ENCODE results near the gene PKP1.

PKP1 gene

DNA sequence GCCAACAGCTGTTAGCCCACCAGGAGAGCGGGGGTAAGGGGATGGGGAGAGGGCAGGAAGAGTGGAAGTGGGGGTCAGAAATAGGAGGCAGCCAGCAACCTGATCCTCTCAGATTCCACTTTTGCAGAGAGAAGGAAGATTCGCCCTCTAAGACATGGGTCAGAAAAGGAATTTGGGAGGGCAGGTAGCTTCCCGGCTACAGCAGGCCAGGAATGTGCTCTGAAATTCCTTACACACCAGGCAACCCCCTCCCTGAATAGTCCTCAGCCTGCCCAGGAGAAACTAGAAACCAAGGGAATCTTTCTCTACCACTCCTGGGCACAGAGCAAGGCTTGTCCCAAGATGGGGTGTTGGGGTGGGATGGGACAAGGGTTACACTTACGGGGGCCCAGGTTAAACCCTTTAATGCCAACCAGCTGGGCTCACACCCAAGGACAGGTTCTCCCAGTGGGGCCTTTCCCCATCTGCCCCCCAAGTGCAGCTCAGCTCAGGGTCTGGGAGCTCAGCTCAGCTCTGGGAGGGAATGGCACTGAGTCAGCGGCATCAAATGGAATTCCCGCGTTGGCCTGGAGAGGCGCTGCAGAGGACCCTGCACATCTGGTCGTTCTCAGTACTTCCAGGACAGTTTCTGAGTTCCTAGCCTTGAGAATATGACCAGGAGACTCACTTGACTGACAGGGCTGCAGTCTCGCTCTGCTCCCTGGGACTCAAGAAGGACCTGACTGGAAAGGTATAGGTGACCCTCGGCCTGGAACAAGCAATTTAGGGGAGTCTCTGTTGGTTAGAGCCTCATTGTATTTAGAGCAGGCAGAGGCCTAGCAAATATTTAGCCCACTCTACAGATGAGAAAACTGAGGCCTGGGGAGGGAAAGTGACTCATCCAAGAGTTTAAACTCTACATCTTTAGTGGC is 93.4 kb downstream of the PKP1 start:
- Histone ChIP-seq H3K9ac (ENCODE audit: low read length) (no peak overlapping the region), H3K4me3 (ENCODE audit: insufficient read depth in 1 of 2, low read depth in 1 of 2, low read length in 2 of 2) (no peak overlapping the region), H3K4me2 (ENCODE audit: low read length, poor library complexity, severe bottlenecking) (peak overlapping the region; percentile 48), H3K4me1 (ENCODE audit: control insufficient read depth, insufficient read depth, low read depth, low read length) (peaks cover 46% of the 10 kb centered on the region), H3K4ac (ENCODE audit: low read depth in 1 of 2, low read length in 2 of 2) (no peak overlapping the region), H3K14ac (ENCODE audit: low read length in 2 of 2) (no peak overlapping the region), H3K27ac (ENCODE audit: low read length, poor library complexity, severe bottlenecking) (peak overlapping the region; percentile 94), H2BK120ac (ENCODE audit: low read depth, low read length) (no peak overlapping the region), H2BK12ac (ENCODE audit: low read length in 2 of 2) (no peak overlapping the region), H3K18ac (ENCODE audit: low read depth in 1 of 2, low read length in 2 of 2) (no peak overlapping the region), H3K23ac (ENCODE audit: low read length in 2 of 2) (no peak overlapping the region), H3K9me3 (ENCODE audit: control insufficient read depth, low read length) (no peaks in the 10 kb centered on the region), H3K36me3 (ENCODE audit: control insufficient read depth in 1 of 2, insufficient read depth in 2 of 2, low read depth in 1 of 2, low read length in 2 of 2) (peaks cover 0 to 22% of the 10 kb centered on the region in 2 experiments), H3K79me1 (replicated peaks; ENCODE audit: low read length, poor library complexity, severe bottlenecking) (no peaks in the 10 kb centered on the region), H4K91ac (ENCODE audit: low read length) (no peak overlapping the region), H3K27me3 (ENCODE audit: control insufficient read depth in 1 of 2, insufficient read depth in 1 of 2, low read length in 2 of 2) (peaks cover 0 to 60% of the 10 kb centered on the region in 2 experiments), H2AFZ (ENCODE audit: low read depth, low read length) (no peak overlapping the region), H2AK5ac (ENCODE audit: low read length, severe bottlenecking) (peak overlapping the region; percentile 47), H2BK15ac (ENCODE audit: low read depth, poor library complexity, severe bottlenecking) (no peak overlapping the region), H4K8ac (ENCODE audit: low read length) (no peak overlapping the region), H2BK5ac (ENCODE audit: low read depth, low read length, poor library complexity, severe bottlenecking) (peak overlapping the region; percentile 71)
- 21% methylated on average over 9 of the region's 11 CpGs for WGBS
- peak; percentile 55 for DNase-seq

GRCh38 chr1:201377611-201378092 is 94.3 kb downstream of the PKP1 start, which contains the start of gene TNNT2:
TNNT2 (minus strand) TSS chr1:201377680; CDS start chr1:201373254, 4,426 bp downstream.
- H3K9me3 ChIP-seq (ENCODE audit: control insufficient read depth, low read length) = no peaks in the 10 kb centered on the region
- no peak within 1 kb of the TSS for H3K23ac ChIP-seq (ENCODE audit: low read length in 2 of 2)
- H3K27ac ChIP-seq (ENCODE audit: low read length, poor library complexity, severe bottlenecking) = peak within 1 kb of the TSS; percentile 94
- 37% methylated on average over 7 of the region's 9 CpGs for WGBS
- no peak within 1 kb of the TSS for H2BK120ac ChIP-seq (ENCODE audit: low read depth, low read length)
- DNase-seq = peak; percentile 15
- H2BK12ac ChIP-seq (ENCODE audit: low read length in 2 of 2) = no peak within 1 kb of the TSS
- H3K14ac ChIP-seq (ENCODE audit: low read length in 2 of 2) = no peak within 1 kb of the TSS
- peak within 1 kb of the TSS; percentile 96 for H2AK5ac ChIP-seq (ENCODE audit: low read length, severe bottlenecking)
- H3K27me3 ChIP-seq (ENCODE audit: control insufficient read depth in 1 of 2, insufficient read depth in 1 of 2, low read length in 2 of 2) = peaks cover 0 to 51% of the 10 kb centered on the region in 2 experiments
- H4K91ac ChIP-seq (ENCODE audit: low read length) = no peak within 1 kb of the TSS
- H3K9ac ChIP-seq (ENCODE audit: low read length) = no peak within 1 kb of the TSS
- no peaks in the 10 kb centered on the region for H3K79me1 ChIP-seq (replicated peaks; ENCODE audit: low read length, poor library complexity, severe bottlenecking)
- H3K4me2 ChIP-seq (ENCODE audit: low read length, poor library complexity, severe bottlenecking) = peak within 1 kb of the TSS; percentile 48
- H3K4me1 ChIP-seq (ENCODE audit: control insufficient read depth, insufficient read depth, low read depth, low read length) = peaks cover 41% of the 10 kb centered on the region
- H2BK15ac ChIP-seq (ENCODE audit: low read depth, poor library complexity, severe bottlenecking) = no peak within 1 kb of the TSS
- H2BK5ac ChIP-seq (ENCODE audit: low read depth, low read length, poor library complexity, severe bottlenecking) = peak within 1 kb of the TSS; percentile 71
- H4K8ac ChIP-seq (ENCODE audit: low read length) = no peak within 1 kb of the TSS
- H3K18ac ChIP-seq (ENCODE audit: low read depth in 1 of 2, low read length in 2 of 2) = no peak within 1 kb of the TSS
- H2AFZ ChIP-seq (ENCODE audit: low read depth, low read length) = no peak within 1 kb of the TSS
- peaks cover 0 to 20% of the 10 kb centered on the region in 2 experiments for H3K36me3 ChIP-seq (ENCODE audit: control insufficient read depth in 1 of 2, insufficient read depth in 2 of 2, low read depth in 1 of 2, low read length in 2 of 2)
- H3K4ac ChIP-seq (ENCODE audit: low read depth in 1 of 2, low read length in 2 of 2) = no peak within 1 kb of the TSS
- H3K4me3 ChIP-seq (ENCODE audit: insufficient read depth in 1 of 2, low read depth in 1 of 2, low read length in 2 of 2) = no peak within 1 kb of the TSS

- no peak overlapping the region for H2AFZ ChIP-seq (ENCODE audit: low read depth, low read length)
- H4K91ac ChIP-seq (ENCODE audit: low read length) = no peak overlapping the region
- no peak overlapping the region for H2BK120ac ChIP-seq (ENCODE audit: low read depth, low read length)
- H3K9ac ChIP-seq (ENCODE audit: low read length) = no peak overlapping the region
- H4K8ac ChIP-seq (ENCODE audit: low read length) = no peak overlapping the region
- H3K27ac ChIP-seq (ENCODE audit: low read length, poor library complexity, severe bottlenecking) = no peak overlapping the region
- H2AK5ac ChIP-seq (ENCODE audit: low read length, severe bottlenecking) = peak overlapping the region; percentile 96
- no peak overlapping the region for H3K4me3 ChIP-seq (ENCODE audit: insufficient read depth in 1 of 2, low read depth in 1 of 2, low read length in 2 of 2)
- no peak overlapping the region for H3K14ac ChIP-seq (ENCODE audit: low read length in 2 of 2)
- H2BK12ac ChIP-seq (ENCODE audit: low read length in 2 of 2) = no peak overlapping the region
- no peak for DNase-seq
- peaks cover 51% of the 10 kb centered on the region for H3K4me1 ChIP-seq (ENCODE audit: control insufficient read depth, insufficient read depth, low read depth, low read length)
- no peak overlapping the region for H3K18ac ChIP-seq (ENCODE audit: low read depth in 1 of 2, low read length in 2 of 2)
- H3K4ac ChIP-seq (ENCODE audit: low read depth in 1 of 2, low read length in 2 of 2) = no peak overlapping the region
- H3K23ac ChIP-seq (ENCODE audit: low read length in 2 of 2) = no peak overlapping the region
- H3K9me3 ChIP-seq (ENCODE audit: control insufficient read depth, low read length) = no peaks in the 10 kb centered on the region
- no peaks in the 10 kb centered on the region for H3K79me1 ChIP-seq (replicated peaks; ENCODE audit: low read length, poor library complexity, severe bottlenecking)
- WGBS = 86% methylated on average over 6 of the region's 6 CpGs
- H2BK15ac ChIP-seq (ENCODE audit: low read depth, poor library complexity, severe bottlenecking) = no peak overlapping the region
- peaks cover 0 to 25% of the 10 kb centered on the region in 2 experiments for H3K36me3 ChIP-seq (ENCODE audit: control insufficient read depth in 1 of 2, insufficient read depth in 2 of 2, low read depth in 1 of 2, low read length in 2 of 2)
- H2BK5ac ChIP-seq (ENCODE audit: low read depth, low read length, poor library complexity, severe bottlenecking) = no peak overlapping the region
- H3K4me2 ChIP-seq (ENCODE audit: low read length, poor library complexity, severe bottlenecking) = no peak overlapping the region
- peaks cover 0 to 39% of the 10 kb centered on the region in 2 experiments for H3K27me3 ChIP-seq (ENCODE audit: control insufficient read depth in 1 of 2, insufficient read depth in 1 of 2, low read length in 2 of 2)
Observed at GRCh38 chr1:201378804-201379203, 95.5 kb downstream of the PKP1 start.

GRCh38 chr1:201379733-201380242 is 96.5 kb downstream of the PKP1 start:
- Histone ChIP-seq H2AFZ (ENCODE audit: low read depth, low read length) (no peak overlapping the region), H2BK15ac (ENCODE audit: low read depth, poor library complexity, severe bottlenecking) (no peak overlapping the region), H2BK12ac (ENCODE audit: low read length in 2 of 2) (no peak overlapping the region), H3K27me3 (ENCODE audit: control insufficient read depth in 1 of 2, insufficient read depth in 1 of 2, low read length in 2 of 2) (peaks cover 0 to 30% of the 10 kb centered on the region in 2 experiments), H4K8ac (ENCODE audit: low read length) (no peak overlapping the region), H3K4me3 (ENCODE audit: insufficient read depth in 1 of 2, low read depth in 1 of 2, low read length in 2 of 2) (no peak overlapping the region), H3K9ac (ENCODE audit: low read length) (no peak overlapping the region), H3K4ac (ENCODE audit: low read depth in 1 of 2, low read length in 2 of 2) (no peak overlapping the region), H2BK5ac (ENCODE audit: low read depth, low read length, poor library complexity, severe bottlenecking) (no peak overlapping the region), H3K14ac (ENCODE audit: low read length in 2 of 2) (no peak overlapping the region), H3K36me3 (ENCODE audit: control insufficient read depth in 1 of 2, insufficient read depth in 2 of 2, low read depth in 1 of 2, low read length in 2 of 2) (peaks cover 0 to 22% of the 10 kb centered on the region in 2 experiments), H3K18ac (ENCODE audit: low read depth in 1 of 2, low read length in 2 of 2) (no peak overlapping the region), H3K27ac (ENCODE audit: low read length, poor library complexity, severe bottlenecking) (no peak overlapping the region), H2BK120ac (ENCODE audit: low read depth, low read length) (no peak overlapping the region), H3K23ac (ENCODE audit: low read length in 2 of 2) (no peak overlapping the region), H3K4me2 (ENCODE audit: low read length, poor library complexity, severe bottlenecking) (no peak overlapping the region), H3K4me1 (ENCODE audit: control insufficient read depth, insufficient read depth, low read depth, low read length) (peaks cover 54% of the 10 kb centered on the region), H3K9me3 (ENCODE audit: control insufficient read depth, low read length) (no peaks in the 10 kb centered on the region), H2AK5ac (ENCODE audit: low read length, severe bottlenecking) (peak overlapping the region; percentile 63), H3K79me1 (replicated peaks; ENCODE audit: low read length, poor library complexity, severe bottlenecking) (no peaks in the 10 kb centered on the region), H4K91ac (ENCODE audit: low read length) (no peak overlapping the region)
- no peak for DNase-seq
- 86% methylated on average over 9 of the region's 9 CpGs for WGBS
